NB4 (cell line): ENCODE results near the gene DCTPP1.
A peak's percentile ranks its signal among the peaks of the same experiment; 100 is the strongest.

Source experiments
- DNase-seq: peaks from one replicate; pipeline ENCODE4 v3.0.0; 2010; ENCODE audit warnings: low read depth
- H3K4me3 ChIP-seq: one replicate; pipeline ENCODE4 v1.5.1; 2011; ENCODE audit warnings: mild to moderate bottlenecking, low read depth, low read length, moderate library complexity
- CTCF ChIP-seq: IDR thresholded peaks from one replicate; pipeline ENCODE4 v1.5.1; 2012; ENCODE audit warnings: low read depth, low read length
- MAX ChIP-seq: IDR thresholded peaks from 2 replicates; pipeline ENCODE4 v1.6.1; 2011; ENCODE audit warnings: low read depth, low read length
- MYC ChIP-seq: IDR thresholded peaks from 2 replicates; pipeline ENCODE4 v1.6.1; 2011; ENCODE audit warnings: low read depth, low read length
- POLR2A ChIP-seq: IDR thresholded peaks from 2 replicates; pipeline ENCODE4 v1.6.1; 2011; ENCODE audit warnings: mild to moderate bottlenecking; ENCODE audit not compliant: insufficient read length; ENCODE audit errors: extremely low read depth

Gene DCTPP1

DNA sequence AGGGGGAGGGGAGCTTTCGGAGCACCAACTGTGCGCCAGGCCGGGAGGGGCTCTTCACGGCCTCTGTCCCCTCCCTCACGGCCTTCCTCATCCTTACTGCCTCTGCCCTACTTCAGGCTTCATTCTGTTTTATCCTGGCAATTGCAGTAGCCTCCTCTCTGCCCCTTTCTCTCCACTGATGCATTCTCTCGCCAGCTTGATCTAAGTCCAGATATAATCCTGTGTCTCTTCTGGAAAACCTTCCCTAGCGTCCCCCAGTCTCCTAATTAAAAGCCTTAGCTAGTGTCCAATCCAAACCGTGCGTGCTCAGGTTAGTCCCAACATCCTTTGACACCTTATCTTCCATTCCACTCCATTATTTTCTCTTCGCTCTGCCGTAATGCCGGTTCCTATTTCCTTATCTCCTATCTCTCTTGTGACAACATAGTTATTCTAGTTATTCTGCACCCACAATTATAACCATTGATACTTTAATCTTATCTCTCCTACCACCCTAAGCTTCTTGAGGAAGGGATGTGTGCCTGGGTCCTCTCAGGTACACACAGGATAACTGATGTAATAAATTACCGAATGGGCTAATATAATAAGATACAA, 33.7 kb downstream of the DCTPP1 start:
- H3K4me3 ChIP-seq, result peak overlapping the region; percentile 75
- no peak for TF ChIP-seq POLR2A
- TF ChIP-seq MYC, result no peak
- no peak for TF ChIP-seq MAX
- TF ChIP-seq CTCF, result no peak
- DNase-seq, result peak; percentile 72

DNA sequence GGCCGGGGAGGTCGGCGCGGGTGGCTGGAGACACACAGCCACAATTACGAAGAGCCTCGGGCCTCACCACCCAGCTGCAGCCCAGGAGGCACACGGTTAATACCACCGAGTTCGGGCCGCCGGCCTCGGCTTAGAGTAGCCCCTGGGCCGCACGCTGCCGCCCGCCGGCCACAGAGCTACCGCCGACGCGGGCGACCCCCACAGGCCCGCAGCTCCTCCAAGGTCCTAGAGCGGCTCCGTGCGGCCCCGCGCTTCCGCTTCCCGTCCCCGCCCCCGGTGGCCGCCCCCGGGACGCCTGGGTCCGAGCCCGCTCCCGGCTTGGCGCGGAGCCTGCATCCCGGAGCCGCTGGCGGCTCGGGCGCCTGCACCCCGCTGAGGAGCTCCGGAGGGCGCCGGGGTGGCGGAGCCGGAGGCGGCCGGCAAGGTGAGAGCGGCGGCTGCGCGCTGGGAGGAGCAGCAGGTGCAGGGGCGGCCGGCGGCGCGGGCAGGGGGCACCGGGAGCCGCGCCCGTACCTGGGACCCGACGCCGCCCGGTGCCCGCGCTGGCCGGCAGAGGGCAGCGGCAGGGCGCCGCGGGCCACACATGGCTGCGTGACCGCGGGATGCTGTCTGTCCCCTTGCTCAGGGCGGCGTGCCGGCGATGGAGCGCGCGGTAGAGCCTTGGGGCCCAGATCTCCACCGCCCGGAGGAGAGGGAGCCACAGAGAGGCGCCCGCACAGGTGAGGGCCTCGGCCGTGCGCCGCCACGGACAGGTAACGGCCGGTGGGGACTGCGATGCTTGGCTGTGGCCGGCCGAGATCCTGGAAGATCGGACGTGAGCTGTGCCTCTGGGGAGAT, 34.5 kb downstream of the DCTPP1 start, which contains the start of gene ZNF48:
Gene ZNF48, plus strand, starts transcription at position 266 of the 837 bp plus-strand sequence. Its CDS starts 375 bp downstream, at position 641.
- H3K4me3 ChIP-seq, result peak within 1 kb of the TSS; percentile 75
- peak; percentile 92 for DNase-seq
- peak; percentile 78 for TF ChIP-seq MAX
- TF ChIP-seq CTCF, result peak; percentile 15
- TF ChIP-seq MYC, result peak; percentile 69; the same call in 1 of the 2 replicates
- peak; percentile 57 for TF ChIP-seq POLR2A

GRCh38 chr16:30394592-30395154, 35.2 kb downstream of the DCTPP1 start:
- no peak for DNase-seq
- TF ChIP-seq CTCF (no peak), MAX (no peak), MYC (no peak), POLR2A (no peak)
- peak overlapping the region; percentile 75 for H3K4me3 ChIP-seq

GRCh38 chr16:30383521-30383920, 46.3 kb downstream of the DCTPP1 start:
- no peak overlapping the region for H3K4me3 ChIP-seq
- TF ChIP-seq CTCF (no peak), MYC (no peak), MAX (no peak), POLR2A (no peak)
- DNase-seq, result no peak

- no peak for DNase-seq
- TF ChIP-seq POLR2A (no peak), MYC (no peak), MAX (no peak), CTCF (no peak)
- H3K4me3 ChIP-seq, result no peak within 1 kb of the TSS
Observed at GRCh38 chr16:30382111-30382881, 47.5 kb downstream of the DCTPP1 start, which contains the start of gene SEPTIN1. Gene SEPTIN1, minus strand, starts transcription at chr16:30382561. Its CDS starts 19 bp downstream, at chr16:30382542.
